Fibroblast of peridontal ligament (primary cell): ENCODE measurements around the gene CNN1.

Experiments used
- DNase-seq: peaks from one replicate; pipeline ENCODE4 v3.0.0-alpha.2; 2010; ENCODE audit errors: extremely low read depth

CNN1 gene

DNA sequence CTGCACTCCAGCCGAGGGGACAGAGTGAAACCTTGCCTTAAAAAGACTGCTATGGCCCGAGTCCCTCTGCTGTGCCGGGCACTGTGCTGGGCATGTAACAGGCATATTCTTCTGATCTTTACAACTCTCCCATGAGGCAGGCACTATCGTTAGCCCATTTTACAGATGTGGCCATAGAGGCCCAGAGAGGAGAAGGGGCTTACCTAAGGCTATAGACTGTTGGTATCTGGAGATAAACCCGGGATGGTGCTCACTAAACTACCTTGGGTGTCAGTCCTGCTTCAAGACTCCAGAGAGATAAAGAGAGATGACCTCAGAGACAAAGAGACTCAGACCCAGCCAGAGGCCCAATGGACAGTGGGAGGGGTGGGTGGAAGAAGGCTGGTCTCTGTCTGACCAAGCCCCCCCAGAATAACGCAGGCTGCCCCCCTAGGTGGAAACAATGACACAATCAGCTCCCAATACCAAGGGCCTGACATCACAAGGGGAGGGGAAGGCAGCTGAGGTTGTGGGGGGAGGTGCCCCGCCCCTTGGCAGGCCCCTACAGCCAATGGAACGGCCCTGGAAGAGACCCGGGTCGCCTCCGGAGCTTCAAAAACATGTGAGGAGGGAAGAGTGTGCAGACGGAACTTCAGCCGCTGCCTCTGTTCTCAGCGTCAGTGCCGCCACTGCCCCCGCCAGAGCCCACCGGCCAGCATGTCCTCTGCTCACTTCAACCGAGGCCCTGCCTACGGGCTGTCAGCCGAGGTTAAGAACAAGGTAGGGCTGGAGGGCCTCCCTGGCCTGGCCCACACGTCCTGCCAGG lies at the start of gene CNN1:
TSS of gene CNN1 (plus strand) at position 620 of the 805 bp plus-strand sequence. CDS start at position 697, 77 bp downstream.
- DNase-seq, result peak; percentile 73

- no peak for DNase-seq
These were observed 49.3 kb upstream of the CNN1 start for GRCh38 chr19:11489378-11489777.

DNA sequence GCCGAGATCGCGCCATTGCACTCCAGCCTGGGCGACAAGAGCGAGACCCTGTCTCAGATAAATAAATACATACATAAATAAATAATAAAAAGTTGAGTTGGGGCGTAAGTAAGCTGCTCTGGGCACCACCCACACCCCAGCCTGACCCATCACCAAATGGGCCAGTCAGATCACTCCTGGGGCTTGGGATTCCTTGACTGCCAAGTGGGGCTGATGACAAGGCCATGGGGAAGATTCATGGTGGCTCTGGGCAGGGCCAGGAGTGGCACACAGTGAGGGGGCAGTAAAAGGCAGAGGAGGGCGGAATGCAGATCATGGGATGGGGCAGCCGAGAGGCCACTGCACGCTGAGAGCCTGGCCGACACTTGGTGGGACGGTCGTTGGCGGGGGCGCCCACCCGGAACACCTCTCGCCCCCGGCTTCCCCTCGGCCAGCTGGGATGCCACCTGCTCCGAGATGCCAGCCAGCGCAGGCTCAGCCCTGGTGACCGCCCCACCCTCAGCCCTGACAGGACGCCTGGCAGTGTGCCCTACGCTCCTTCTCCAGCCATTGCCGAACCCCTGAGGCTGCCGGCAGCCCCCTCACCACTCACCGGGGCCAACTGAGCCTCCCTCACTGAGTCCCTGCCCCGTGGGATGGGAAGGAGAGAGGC lies 43.9 kb upstream of the CNN1 start:
- DNase-seq, result no peak

- no peak for DNase-seq
These were observed 43.2 kb upstream of the CNN1 start for GRCh38 chr19:11495481-11495880.

DNA sequence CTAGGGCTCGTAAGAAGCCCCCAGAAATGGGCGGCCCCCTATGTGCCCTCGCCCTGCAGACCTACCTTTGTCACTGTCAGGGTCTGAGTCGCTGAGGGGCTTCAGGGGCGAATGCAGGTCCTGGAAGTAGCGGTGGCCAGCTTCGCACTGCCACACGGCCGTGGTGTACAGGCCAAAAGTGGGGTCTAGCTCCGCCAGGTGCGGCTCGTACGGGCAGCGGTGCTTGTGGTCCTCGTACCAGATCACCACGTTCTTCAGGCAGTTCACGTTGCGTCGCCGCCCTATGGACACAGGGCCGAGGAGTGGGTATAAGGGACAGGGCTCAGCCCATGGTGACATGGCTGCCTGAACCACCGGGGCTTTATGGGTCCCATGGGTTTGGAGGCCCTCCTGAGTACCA lies 42.8 kb upstream of the CNN1 start:
- no peak for DNase-seq

- peak; percentile 76 for DNase-seq
These were observed 42.1 kb upstream of the CNN1 start for GRCh38 chr19:11496391-11497163.

DNA sequence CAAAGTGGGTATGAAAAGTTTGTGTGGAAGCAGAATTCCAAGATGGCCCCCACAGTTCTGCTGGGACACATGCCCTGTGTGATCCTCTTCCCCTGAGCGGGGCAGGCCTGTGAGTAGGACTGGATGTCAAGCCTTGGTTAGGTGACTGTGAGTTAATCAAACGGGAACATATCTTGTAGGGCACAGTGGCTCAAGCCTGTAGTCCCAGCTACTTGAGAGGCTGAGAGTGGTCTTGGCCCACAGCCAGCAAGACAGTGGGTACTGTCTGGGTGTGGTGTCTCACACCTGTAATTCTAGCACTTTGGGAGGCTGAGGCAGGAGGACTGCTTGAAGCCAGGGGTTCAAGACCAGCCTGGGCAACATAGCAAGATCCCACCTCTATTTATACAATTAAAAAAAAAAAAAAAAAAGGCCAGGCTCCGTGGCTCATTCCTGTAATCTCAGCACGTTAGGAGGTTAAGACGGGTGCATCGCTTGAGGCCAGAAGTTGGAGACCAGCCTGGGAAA lies 39.4 kb upstream of the CNN1 start:
- no peak for DNase-seq

DNA sequence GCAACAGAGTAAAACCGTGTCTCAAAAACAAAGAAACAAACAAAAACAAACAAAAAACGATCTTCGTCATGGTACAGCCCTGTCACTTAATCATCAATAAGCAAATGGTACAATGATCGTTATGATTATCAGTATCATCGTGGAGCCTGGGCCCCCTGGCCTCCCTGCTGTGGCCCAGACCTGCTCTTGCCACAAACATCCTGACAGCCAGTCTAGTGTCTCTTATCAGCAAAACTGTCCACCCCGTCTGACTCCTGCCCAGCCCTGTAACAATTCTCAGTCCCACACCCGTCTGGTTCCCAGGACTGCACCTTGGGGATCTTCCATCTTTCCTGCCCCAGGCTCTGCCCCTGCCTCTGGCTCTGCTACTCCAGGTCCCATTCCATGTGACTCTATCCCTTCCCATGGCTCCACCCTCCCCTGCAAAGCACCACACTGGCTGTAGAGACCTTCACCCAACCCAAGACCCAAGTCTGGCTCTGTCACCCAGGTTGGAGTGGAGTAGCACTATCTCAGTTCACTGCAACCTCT lies 38.7 kb upstream of the CNN1 start:
- DNase-seq, result no peak

DNA sequence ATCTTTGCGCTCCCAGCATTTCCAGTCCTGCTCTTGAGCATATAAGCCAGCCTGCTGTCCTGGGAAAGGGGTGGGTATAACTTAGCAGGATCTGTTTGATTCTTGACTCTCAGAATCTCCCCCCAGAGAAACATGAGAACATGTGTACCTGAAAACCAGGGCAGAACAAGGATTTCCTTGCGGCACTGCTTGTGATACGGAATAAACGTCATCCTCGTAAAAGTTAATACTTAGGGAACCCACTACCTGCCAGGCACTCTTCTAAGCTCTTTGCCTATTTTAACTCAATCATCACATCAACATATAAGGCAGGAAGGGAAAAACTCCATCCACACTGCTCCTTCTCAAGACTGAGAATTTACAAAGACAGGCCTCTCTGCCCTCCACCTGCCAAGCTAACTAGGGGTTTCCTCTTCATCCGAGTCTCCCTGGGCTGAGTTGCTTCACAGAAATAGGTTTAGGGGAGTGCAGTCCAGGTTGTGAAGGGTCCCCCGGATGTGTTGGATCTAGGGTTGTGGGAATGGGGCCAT lies 34.1 kb upstream of the CNN1 start:
- DNase-seq, result peak; percentile 2

GRCh38 chr19:11505032-11505503 lies 33.6 kb upstream of the CNN1 start:
- DNase-seq, result peak; percentile 88

- DNase-seq, result peak; percentile 94
These were observed 33.0 kb upstream of the CNN1 start, which contains the start of gene ZNF653 for GRCh38 chr19:11505504-11506100. TSS of gene ZNF653 (minus strand) at chr19:11505839. CDS start at chr19:11505786, 53 bp downstream.

GRCh38 chr19:11506101-11506555 lies 32.5 kb upstream of the CNN1 start:
- DNase-seq, result no peak

GRCh38 chr19:11506967-11507366 lies 31.7 kb upstream of the CNN1 start:
- DNase-seq, result no peak

DNA sequence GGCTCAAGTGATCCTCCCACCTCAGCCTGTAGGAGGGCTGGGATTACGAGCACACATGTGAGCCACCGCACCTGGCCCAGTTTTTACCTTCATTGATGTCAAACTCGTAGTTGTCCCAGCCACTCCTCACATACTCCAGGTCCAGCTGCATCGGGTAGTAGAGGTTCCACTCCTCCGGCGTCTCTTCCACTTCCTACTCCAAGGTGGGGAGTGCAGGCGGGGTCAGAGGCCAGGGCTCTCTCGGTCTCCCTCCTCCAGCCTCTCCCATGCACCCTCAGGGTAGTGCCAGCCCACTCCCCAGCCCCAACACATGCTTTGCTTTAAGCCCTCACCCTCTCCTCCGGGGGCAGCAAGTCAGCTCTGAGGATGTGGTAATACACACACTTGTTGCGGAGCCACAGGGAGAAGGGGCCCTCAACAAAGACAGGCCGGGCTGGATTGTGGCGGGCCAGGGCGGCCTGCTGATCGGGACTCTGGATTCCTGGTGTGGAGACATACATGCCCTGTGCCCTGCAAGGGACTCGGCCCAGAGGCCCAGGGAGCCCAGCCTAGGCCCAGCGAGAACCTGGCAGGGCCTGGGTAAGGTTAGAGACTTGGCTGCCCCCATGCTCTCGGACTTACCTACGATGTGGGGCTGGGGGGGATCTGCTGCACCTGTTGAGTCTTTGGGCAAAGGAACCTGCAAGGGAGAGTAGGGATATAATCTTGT lies 31.1 kb upstream of the CNN1 start:
- no peak for DNase-seq

DNA sequence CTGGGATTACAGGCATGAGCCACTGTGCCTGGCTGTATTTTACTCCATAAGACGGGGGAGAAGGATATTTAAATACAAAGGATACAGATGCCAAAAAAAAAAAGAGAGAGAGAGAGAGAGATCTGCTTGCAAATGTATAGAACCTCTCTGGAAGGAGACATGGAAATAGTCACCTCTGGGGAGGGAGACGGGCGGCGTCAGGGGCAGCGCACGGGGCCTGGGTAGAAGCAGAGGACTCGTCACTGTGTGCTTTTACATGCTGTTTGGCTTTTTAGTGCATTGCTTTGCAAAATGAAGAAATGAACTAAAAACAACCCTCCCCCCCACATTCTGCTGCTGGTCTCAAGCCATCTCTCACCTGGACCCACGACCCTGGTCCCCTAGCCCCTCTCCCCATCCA lies 28.2 kb upstream of the CNN1 start:
- no peak for DNase-seq

DNA sequence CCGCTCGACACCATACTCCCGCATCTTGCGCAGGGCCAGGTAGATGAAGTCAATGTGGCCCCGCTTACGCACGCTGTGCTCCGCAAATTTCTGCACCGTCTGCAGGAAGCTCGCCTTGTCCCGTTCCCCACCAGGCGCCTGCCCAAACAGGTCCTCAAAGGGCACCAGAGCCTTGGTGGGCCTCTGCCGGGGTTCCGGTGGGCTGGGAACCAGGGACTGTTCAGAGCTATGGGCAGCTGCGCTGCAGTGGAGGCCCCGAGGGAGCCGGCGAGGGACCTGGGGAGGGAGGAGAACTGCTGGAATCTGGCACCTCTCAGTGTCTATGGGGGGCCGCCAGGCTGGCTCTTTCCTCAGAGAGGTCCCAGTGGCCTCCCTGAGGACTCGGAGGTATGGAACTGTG lies 24.7 kb upstream of the CNN1 start:
- no peak for DNase-seq

DNA sequence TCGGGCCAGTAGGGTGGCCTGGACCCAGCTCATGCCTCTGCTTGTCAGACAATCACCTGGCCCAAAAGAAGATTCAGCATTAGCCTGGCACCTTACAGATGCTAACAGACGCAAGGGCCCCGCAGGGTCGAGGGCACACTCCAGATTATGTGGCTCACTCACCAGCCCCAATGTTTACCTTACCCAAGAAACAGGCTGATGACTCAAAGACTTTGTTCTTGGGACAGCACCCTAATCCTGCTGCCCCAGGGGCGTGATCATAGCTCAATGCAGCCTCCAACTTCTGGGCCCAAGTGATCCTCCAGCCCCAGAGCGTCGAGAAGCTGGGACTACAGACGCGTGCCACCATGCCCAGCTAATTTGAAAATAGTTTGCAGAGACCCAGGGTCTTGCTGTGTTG lies 19.5 kb upstream of the CNN1 start:
- DNase-seq, result no peak

DNA sequence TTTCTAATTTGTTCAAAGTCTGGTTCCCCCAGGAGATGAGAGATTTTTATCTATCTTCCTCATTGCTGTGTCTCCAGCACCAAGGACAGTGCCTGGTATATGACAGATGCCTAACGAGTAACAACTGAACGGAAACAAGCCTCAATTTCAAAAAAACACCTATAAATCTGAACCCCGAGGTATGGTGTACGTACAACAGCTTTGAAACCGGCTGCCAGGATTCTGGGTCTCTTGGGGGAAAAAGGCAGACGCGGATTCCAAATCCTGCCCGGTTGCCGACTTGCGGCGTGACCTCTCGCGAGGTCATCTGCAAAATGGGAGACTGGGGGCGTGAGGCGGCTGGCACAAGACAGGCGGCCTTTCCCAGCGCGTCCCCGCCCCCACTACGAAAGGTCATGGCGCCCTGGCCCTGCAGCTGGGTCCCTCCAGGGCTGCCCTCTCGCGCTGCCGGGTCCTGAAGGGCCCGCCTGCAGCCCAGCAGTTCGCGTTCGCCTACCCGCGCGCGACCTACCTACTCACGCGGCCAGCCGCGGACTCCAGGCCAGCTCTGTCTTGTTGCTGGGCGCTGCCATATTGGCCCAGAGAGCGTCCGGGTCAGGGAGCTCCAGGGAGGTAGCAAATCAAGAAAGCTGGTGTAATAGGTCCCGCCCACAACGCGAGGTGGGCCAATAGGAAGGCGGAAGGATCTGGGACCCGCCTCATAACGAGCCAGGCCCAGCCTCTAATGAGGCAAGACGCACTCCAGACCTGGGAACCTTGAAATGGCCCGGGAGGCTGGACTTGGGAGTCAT lies 9.9 kb upstream of the CNN1 start, which contains the start of gene ECSIT:
TSS of gene ECSIT (minus strand) at position 584 of the 791 bp plus-strand sequence. CDS start 9,964 bp downstream, outside the sequence.
- peak; percentile 98 for DNase-seq

- DNase-seq, result peak; percentile 65
These were observed 8.2 kb upstream of the CNN1 start for GRCh38 chr19:11530432-11530831.
